Activated naive CD4-positive, alpha-beta T cell treated with anti-CD3 and anti-CD28 coated beads, Interleukin-2, amount 10 ng/mL, durations not matched to agents 5 hours and 36 hours (primary cell): Measurements from ENCODE around the gene ANKRD40. TPM values are rescaled to one million over a fixed set of nuclear protein-coding genes. Genes with fewer than 3 reads are reported as not detected.

ENCODE experiments used
- total RNA-seq, 2 experiments: library from RNA; stranded (reverse); gene quantifications; one replicate each; pipeline ENCODE4 v1.2.3, GENCODE V29; 2021

Gene ANKRD40
- 10 to 100 TPM; 27.8 to 29.1 TPM for total RNA-seq

GRCh38 chr17:50707289-50708049 lies at the start of gene ANKRD40:
Gene ANKRD40, minus strand, starts transcription at chr17:50707914. Its CDS starts 260 bp downstream, at chr17:50707654.

GRCh38 chr17:50719144-50719923 lies 11.6 kb upstream of the ANKRD40 start, which contains the start of gene LUC7L3:
Gene LUC7L3, plus strand, starts transcription at chr17:50719603. Its CDS starts 130 bp downstream, at chr17:50719733.

Other genes starting within 250 kb of the ANKRD40 start
- not detected for gene CHAD, start 239.0 kb downstream of the ANKRD40 start, total RNA-seq
- 10 to 100 TPM; 26.5 to 29.7 TPM for gene RSAD1, start 229.1 kb downstream of the ANKRD40 start, total RNA-seq
- gene MYCBPAP, start 199.5 kb downstream of the ANKRD40 start, total RNA-seq, result 10 to 100 TPM; 10.3 to 11.5 TPM
- not detected for gene EPN3, start 175.2 kb downstream of the ANKRD40 start, total RNA-seq
- gene SPATA20, start 160.7 kb downstream of the ANKRD40 start, total RNA-seq, result 10 to 100 TPM; 15.8 to 17.7 TPM
- not detected for gene CACNA1G, start 147.2 kb downstream of the ANKRD40 start, total RNA-seq
- gene ABCC3, start 73.0 kb downstream of the ANKRD40 start, total RNA-seq, result not detected
- 100 to 1,000 TPM; 149 to 157 TPM for gene LUC7L3, start 11.7 kb upstream of the ANKRD40 start, total RNA-seq
- not detected for gene ANKRD40CL, start 59.6 kb upstream of the ANKRD40 start, total RNA-seq
- not detected for gene WFIKKN2, start 127.7 kb upstream of the ANKRD40 start, total RNA-seq
- 100 to 1,000 TPM; 101 to 102 TPM for gene TOB1, start 158.4 kb upstream of the ANKRD40 start, total RNA-seq